SH-SY5Y (cell line): Measurements from ENCODE around the gene SLC48A1.

Experiments used
- GATA2 ChIP-seq: IDR thresholded peaks from 2 replicates; pipeline ENCODE4 v1.6.1; 2011; ENCODE audit warnings: mild to moderate bottlenecking, low read depth, low read length
- GATA3 ChIP-seq: IDR thresholded peaks from 2 replicates; pipeline ENCODE4 v1.6.1; 2011; ENCODE audit warnings: low read depth, mild to moderate bottlenecking, low read length, moderate library complexity

- no peak for TF ChIP-seq GATA3
- no peak for TF ChIP-seq GATA2
Observed at GRCh38 chr12:47775100-47775911, 2.3 kb downstream of the SLC48A1 start.
